ENCODE results near the gene TOP2B.

DNA sequence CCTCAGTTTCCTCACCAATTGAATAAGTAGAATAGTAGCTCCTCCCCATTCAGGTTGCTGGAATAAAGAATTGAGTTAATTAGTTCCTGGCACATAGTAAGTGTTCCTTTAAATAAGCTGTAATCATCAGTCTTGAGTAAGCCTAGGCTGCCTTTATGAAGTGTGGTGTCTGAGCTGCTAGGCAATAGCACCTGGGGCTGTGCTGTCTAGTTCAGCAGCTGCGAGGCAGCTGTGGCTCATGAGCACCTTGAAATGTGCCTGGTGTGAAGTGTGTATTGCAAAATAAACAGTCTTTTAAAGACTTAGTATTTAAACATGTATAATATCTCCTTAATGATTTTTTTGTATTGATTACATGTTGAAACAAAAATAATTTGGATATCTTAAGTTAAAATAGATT is 77.6 kb downstream of the TOP2B start:
- TF ChIP-seq, protein P1, sequence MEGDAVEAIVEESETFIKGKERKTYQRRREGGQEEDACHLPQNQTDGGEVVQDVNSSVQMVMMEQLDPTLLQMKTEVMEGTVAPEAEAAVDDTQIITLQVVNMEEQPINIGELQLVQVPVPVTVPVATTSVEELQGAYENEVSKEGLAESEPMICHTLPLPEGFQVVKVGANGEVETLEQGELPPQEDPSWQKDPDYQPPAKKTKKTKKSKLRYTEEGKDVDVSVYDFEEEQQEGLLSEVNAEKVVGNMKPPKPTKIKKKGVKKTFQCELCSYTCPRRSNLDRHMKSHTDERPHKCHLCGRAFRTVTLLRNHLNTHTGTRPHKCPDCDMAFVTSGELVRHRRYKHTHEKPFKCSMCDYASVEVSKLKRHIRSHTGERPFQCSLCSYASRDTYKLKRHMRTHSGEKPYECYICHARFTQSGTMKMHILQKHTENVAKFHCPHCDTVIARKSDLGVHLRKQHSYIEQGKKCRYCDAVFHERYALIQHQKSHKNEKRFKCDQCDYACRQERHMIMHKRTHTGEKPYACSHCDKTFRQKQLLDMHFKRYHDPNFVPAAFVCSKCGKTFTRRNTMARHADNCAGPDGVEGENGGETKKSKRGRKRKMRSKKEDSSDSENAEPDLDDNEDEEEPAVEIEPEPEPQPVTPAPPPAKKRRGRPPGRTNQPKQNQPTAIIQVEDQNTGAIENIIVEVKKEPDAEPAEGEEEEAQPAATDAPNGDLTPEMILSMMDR (IDR thresholded peaks at IDR 0.05): no peak
- TF ChIP-seq POLR2AphosphoS5 (IDR thresholded peaks at IDR 0.05): no peak

Data from esophagus muscularis mucosa (tissue), 3 donors.